CD4-positive, CD25-positive, alpha-beta regulatory T cell (primary cell): ENCODE data around the gene ARHGEF28. TPM values are rescaled to one million over a fixed set of nuclear protein-coding genes. Genes with fewer than 3 reads are reported as not detected.

Experiments used
- ATAC-seq, 2 donors: fragments of 150-1000 bp; cut with Tn5 transposase; one replicate each; pipeline ENCODE4 v1.10.0; 2021; ENCODE audit warnings: low read depth in 2 of 2, moderate number of reproducible peaks in 2 of 2, moderate library complexity in 1 of 2
- DNase-seq, 3 donors: peaks; one replicate each; pipeline versions ENCODE4 v3.0.0 to v3.0.0-alpha.2; 2012 to 2022; ENCODE audit warnings: mixed read lengths in 1 of 3
- H3K27ac ChIP-seq: one replicate; pipeline ENCODE4 v1.7.0; 2013; ENCODE audit warnings: mild to moderate bottlenecking, low read length; ENCODE audit not compliant: insufficient read depth, poor library complexity, severe bottlenecking
- H3K27me3 ChIP-seq: one replicate; pipeline ENCODE4 v1.7.0; 2013; ENCODE audit warnings: low read length; ENCODE audit not compliant: control insufficient read depth, insufficient read depth
- H3K36me3 ChIP-seq: one replicate; pipeline ENCODE4 v1.7.0; 2013; ENCODE audit warnings: mild to moderate bottlenecking, low read length, moderate library complexity; ENCODE audit not compliant: control insufficient read depth, insufficient read depth
- H3K4me1 ChIP-seq: 2 replicates; pipeline ENCODE4 v1.7.0; 2013; ENCODE audit warnings: mild to moderate bottlenecking, low read length; ENCODE audit not compliant: insufficient read depth, control insufficient read depth, poor library complexity, severe bottlenecking
- H3K4me3 ChIP-seq: one replicate; pipeline ENCODE4 v1.7.0; 2013; ENCODE audit warnings: low read depth, mild to moderate bottlenecking, low read length, moderate library complexity
- H3K9me3 ChIP-seq, 2 experiments: 1 replicate in 1 of 2; 2 replicates in 1 of 2; pipeline ENCODE4 v1.7.0; 2013; ENCODE audit warnings: low read length in 2 of 2, mild to moderate bottlenecking in 1 of 2, moderate library complexity in 1 of 2; ENCODE audit not compliant: control insufficient read depth in 2 of 2
- H3K27ac Mint-ChIP-seq, 3 donors: one replicate each; pipeline ENCODE4 v1.8.0; 2020 to 2022; ENCODE audit warnings: mild to moderate bottlenecking in 3 of 3, mixed read lengths in 3 of 3, moderate library complexity in 2 of 3
- H3K27me3 Mint-ChIP-seq: one replicate; pipeline ENCODE4 v1.8.0; 2022; ENCODE audit warnings: mild to moderate bottlenecking, mixed read lengths
- H3K36me3 Mint-ChIP-seq: one replicate; pipeline ENCODE4 v1.8.0; 2020; ENCODE audit warnings: mixed read lengths
- H3K4me1 Mint-ChIP-seq, 4 donors: one replicate each; pipeline ENCODE4 v1.8.0; 2020 to 2022; ENCODE audit warnings: mixed read lengths in 4 of 4, mild to moderate bottlenecking in 1 of 4
- H3K4me3 Mint-ChIP-seq, 4 donors: one replicate each; pipeline ENCODE4 v1.8.0; 2020 to 2022; ENCODE audit warnings: mild to moderate bottlenecking in 4 of 4, mixed read lengths in 4 of 4, moderate library complexity in 3 of 4
- H3K9me3 Mint-ChIP-seq, 7 donors: one replicate each; pipeline ENCODE4 v1.8.0; 2020 to 2022; ENCODE audit warnings: mixed read lengths in 7 of 7, mild to moderate bottlenecking in 3 of 7, moderate library complexity in 2 of 7
- polyA plus RNA-seq, 4 donors: library from polyadenylated mRNA; unstranded; fragments of 300-500 nt; fragmentation: Illumina TruSeq; gene quantifications; one replicate each; pipeline ENCODE4 v1.2.3, GENCODE V29; 2021
- total RNA-seq: library from RNA; stranded (reverse); gene quantifications from one replicate; pipeline ENCODE4 v1.2.3, GENCODE V29; 2022

ARHGEF28 gene
- total and polyA plus RNA-seq, 5 donors from 2014 or later = not detected

DNA sequence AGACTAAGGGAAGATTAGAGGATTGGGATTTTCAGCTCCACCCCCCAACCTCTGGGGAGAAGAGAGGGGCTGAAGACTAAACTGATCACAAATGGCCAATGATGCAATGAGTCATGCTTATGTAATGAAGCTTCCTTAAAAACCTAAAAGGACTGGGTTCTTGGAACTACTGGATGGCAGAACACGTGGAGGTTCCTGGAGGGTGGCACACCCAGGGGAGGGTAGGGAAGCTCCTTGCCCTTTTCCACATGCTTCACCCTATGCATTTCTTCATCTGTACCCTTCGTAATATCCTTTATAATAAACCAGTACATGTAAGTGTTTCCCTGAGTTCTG is 48.6 kb downstream of the ARHGEF28 start:
- no peaks in the 10 kb centered on the region for H3K4me1 Mint-ChIP-seq
- no peaks in the 10 kb centered on the region for H3K9me3 Mint-ChIP-seq

DNA sequence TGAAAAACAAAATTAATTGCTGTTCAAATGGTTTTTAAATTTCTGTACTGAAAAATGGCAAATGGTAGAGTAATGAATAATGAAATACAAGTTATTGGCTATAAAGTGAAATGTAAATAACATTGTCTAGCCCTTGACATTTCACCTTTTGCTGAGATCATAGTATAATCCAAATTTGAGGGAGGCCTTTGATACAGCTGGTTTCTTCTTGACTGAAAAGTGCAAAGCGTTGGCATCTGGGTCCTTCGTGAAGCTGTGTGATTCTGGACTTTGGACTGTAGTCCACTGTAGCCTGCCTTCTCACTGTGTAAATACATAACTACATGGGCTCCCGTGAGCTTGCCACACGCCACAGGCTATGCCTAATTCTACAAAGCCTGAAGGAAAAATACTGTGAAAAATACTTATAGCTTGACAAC is 52.3 kb downstream of the ARHGEF28 start:
- Mint-ChIP-seq H3K9me3 (no peaks in the 10 kb centered on the region), H3K4me1 (no peaks in the 10 kb centered on the region), H3K27me3 (peaks cover 9% of the 10 kb centered on the region), H3K4me3 (no peak overlapping the region), H3K36me3 (no peaks in the 10 kb centered on the region), H3K27ac (no peak overlapping the region)
- no peak overlapping the region for H3K27ac ChIP-seq
- H3K9me3 ChIP-seq = no peaks in the 10 kb centered on the region
- no peak for DNase-seq
- H3K27me3 ChIP-seq = no peaks in the 10 kb centered on the region
- no peak overlapping the region for H3K4me3 ChIP-seq
- ATAC-seq = no peak
- H3K36me3 ChIP-seq = no peaks in the 10 kb centered on the region
- H3K4me1 ChIP-seq = no peaks in the 10 kb centered on the region

More for the DNA sequence above, 48.6 kb downstream of the ARHGEF28 start:
- ATAC-seq = no peak
- Mint-ChIP-seq H3K27me3 (peaks cover 8% of the 10 kb centered on the region), H3K36me3 (no peaks in the 10 kb centered on the region), H3K4me3 (no peak overlapping the region), H3K27ac (no peak overlapping the region)
- H3K4me3 ChIP-seq = no peak overlapping the region
- no peak overlapping the region for H3K27ac ChIP-seq
- no peaks in the 10 kb centered on the region for H3K9me3 ChIP-seq
- no peaks in the 10 kb centered on the region for H3K36me3 ChIP-seq
- DNase-seq = no peak
- H3K27me3 ChIP-seq = no peaks in the 10 kb centered on the region
- no peaks in the 10 kb centered on the region for H3K4me1 ChIP-seq

- no peaks in the 10 kb centered on the region for H3K4me1 Mint-ChIP-seq
- no peaks in the 10 kb centered on the region for H3K36me3 Mint-ChIP-seq
- H3K4me3 Mint-ChIP-seq = no peak overlapping the region
- H3K27me3 ChIP-seq = no peaks in the 10 kb centered on the region
- no peak overlapping the region for H3K27ac Mint-ChIP-seq
- H3K4me1 ChIP-seq = no peaks in the 10 kb centered on the region
- H3K9me3 ChIP-seq = no peaks in the 10 kb centered on the region
- no peak overlapping the region for H3K27ac ChIP-seq
- H3K9me3 Mint-ChIP-seq = no peaks in the 10 kb centered on the region
- H3K4me3 ChIP-seq = no peak overlapping the region
- H3K27me3 Mint-ChIP-seq = peaks cover 9% of the 10 kb centered on the region
- ATAC-seq = no peak
- no peak for DNase-seq
- H3K36me3 ChIP-seq = no peaks in the 10 kb centered on the region
These were observed 52.8 kb downstream of the ARHGEF28 start for GRCh38 chr5:73678807-73679206.

- no peak for DNase-seq
- H3K27me3 Mint-ChIP-seq = peaks cover 5% of the 10 kb centered on the region
- Histone ChIP-seq H3K36me3 (no peaks in the 10 kb centered on the region), H3K4me1 (no peaks in the 10 kb centered on the region), H3K27me3 (no peaks in the 10 kb centered on the region), H3K9me3 (no peaks in the 10 kb centered on the region), H3K4me3 (no peak overlapping the region), H3K27ac (no peak overlapping the region)
- no peak overlapping the region for H3K27ac Mint-ChIP-seq
- H3K4me1 Mint-ChIP-seq = no peaks in the 10 kb centered on the region
- ATAC-seq = no peak
- H3K9me3 Mint-ChIP-seq = no peaks in the 10 kb centered on the region
- H3K4me3 Mint-ChIP-seq = no peak overlapping the region
- H3K36me3 Mint-ChIP-seq = no peaks in the 10 kb centered on the region
These were observed 56.2 kb downstream of the ARHGEF28 start for GRCh38 chr5:73682176-73682575.

DNA sequence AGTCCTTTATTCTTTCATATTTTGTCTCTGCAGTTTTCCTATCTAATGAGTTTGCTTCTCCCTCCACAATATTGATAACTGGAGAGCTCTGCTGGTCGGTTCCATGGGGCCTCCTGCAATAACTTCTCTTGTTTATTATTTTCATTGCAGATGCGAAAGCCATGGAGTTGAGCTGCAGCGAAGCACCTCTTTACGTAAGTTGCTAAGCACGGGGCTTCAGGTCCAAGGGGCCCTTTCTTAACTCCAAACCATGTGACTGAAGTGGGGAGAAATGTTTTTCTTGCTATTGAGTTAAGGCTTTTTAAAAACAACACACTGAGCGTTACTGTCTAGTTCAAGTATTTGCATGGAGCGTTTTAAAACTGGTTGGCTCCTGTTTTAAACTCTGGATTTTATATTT is 58.7 kb downstream of the ARHGEF28 start:
- Histone ChIP-seq H3K4me1 (no peaks in the 10 kb centered on the region), H3K36me3 (no peaks in the 10 kb centered on the region), H3K27me3 (no peaks in the 10 kb centered on the region), H3K27ac (no peak overlapping the region), H3K4me3 (no peak overlapping the region), H3K9me3 (no peaks in the 10 kb centered on the region)
- no peak for ATAC-seq
- Mint-ChIP-seq H3K9me3 (no peaks in the 10 kb centered on the region), H3K27me3 (peaks cover 5% of the 10 kb centered on the region), H3K27ac (no peak overlapping the region), H3K36me3 (no peaks in the 10 kb centered on the region), H3K4me1 (no peaks in the 10 kb centered on the region), H3K4me3 (no peak overlapping the region)
- no peak for DNase-seq

GRCh38 chr5:73686912-73687311 is 60.9 kb downstream of the ARHGEF28 start:
- Mint-ChIP-seq H3K4me1 (no peaks in the 10 kb centered on the region), H3K27me3 (peaks cover 5% of the 10 kb centered on the region), H3K36me3 (no peaks in the 10 kb centered on the region), H3K27ac (no peak overlapping the region), H3K4me3 (no peak overlapping the region), H3K9me3 (no peaks in the 10 kb centered on the region)
- Histone ChIP-seq H3K36me3 (no peaks in the 10 kb centered on the region), H3K4me1 (no peaks in the 10 kb centered on the region), H3K4me3 (no peak overlapping the region), H3K27ac (no peak overlapping the region), H3K9me3 (no peaks in the 10 kb centered on the region), H3K27me3 (no peaks in the 10 kb centered on the region)
- no peak for ATAC-seq
- DNase-seq = no peak

DNA sequence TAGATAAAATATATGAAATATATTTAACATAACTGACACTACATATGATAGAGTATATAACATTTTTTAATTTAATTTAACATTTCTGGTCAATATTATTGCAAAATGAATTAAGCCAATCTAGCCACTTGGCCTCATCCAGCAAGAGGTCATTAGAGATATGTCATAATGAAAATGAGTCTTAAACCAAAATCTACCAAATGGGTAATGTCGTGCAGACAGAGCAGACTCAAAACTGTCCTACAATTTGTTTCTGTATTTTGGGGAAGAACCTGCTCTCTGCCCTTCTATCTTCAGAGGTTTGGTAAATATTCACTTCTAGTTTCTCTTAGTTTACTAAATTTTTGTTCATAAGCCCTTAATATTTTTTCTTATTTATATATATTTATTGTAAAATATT is 61.4 kb downstream of the ARHGEF28 start:
- no peak overlapping the region for H3K27ac ChIP-seq
- no peak overlapping the region for H3K27ac Mint-ChIP-seq
- no peaks in the 10 kb centered on the region for H3K9me3 ChIP-seq
- no peaks in the 10 kb centered on the region for H3K27me3 ChIP-seq
- H3K4me3 Mint-ChIP-seq = no peak overlapping the region
- no peaks in the 10 kb centered on the region for H3K4me1 ChIP-seq
- ATAC-seq (no peak), DNase-seq (no peak)
- H3K36me3 ChIP-seq = no peaks in the 10 kb centered on the region
- peaks cover 5% of the 10 kb centered on the region for H3K27me3 Mint-ChIP-seq
- H3K4me1 Mint-ChIP-seq = no peaks in the 10 kb centered on the region
- H3K36me3 Mint-ChIP-seq = no peaks in the 10 kb centered on the region
- H3K4me3 ChIP-seq = no peak overlapping the region
- no peaks in the 10 kb centered on the region for H3K9me3 Mint-ChIP-seq

DNA sequence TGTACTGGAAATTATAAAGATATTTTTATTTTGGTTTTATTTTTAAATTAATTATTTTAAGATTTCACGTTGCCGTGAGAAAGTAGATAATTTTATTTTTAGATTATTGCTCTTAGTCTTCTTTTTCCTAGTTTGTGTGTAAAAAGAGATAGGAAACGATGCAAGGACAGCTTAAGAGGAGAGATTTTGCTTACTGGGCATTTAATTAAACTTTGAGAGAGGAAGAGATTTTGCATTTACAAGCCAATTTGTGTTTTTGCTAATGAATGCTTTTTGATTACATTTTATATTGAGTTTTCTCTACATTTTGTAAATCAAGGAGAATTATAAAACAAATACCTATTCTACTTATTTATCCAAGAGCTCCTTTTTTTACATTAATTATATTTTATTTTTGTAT is 64.0 kb downstream of the ARHGEF28 start:
- peaks cover 0 to 8% (median 0%) of the 10 kb centered on the region in 4 donors for H3K4me1 Mint-ChIP-seq
- DNase-seq (no peak), ATAC-seq (no peak)
- H3K9me3 Mint-ChIP-seq = no peaks in the 10 kb centered on the region
- H3K9me3 ChIP-seq = no peaks in the 10 kb centered on the region
- no peak overlapping the region for H3K4me3 Mint-ChIP-seq
- no peaks in the 10 kb centered on the region for H3K27me3 ChIP-seq
- no peak overlapping the region for H3K4me3 ChIP-seq
- H3K27ac Mint-ChIP-seq = no peak overlapping the region
- no peak overlapping the region for H3K27ac ChIP-seq
- no peaks in the 10 kb centered on the region for H3K4me1 ChIP-seq
- no peaks in the 10 kb centered on the region for H3K36me3 Mint-ChIP-seq
- no peaks in the 10 kb centered on the region for H3K36me3 ChIP-seq
- H3K27me3 Mint-ChIP-seq = no peaks in the 10 kb centered on the region
